ENCODE data around the gene IRAK2. TPM values are rescaled to one million over a fixed set of nuclear protein-coding genes. Genes with fewer than 3 reads are reported as not detected.

Gene IRAK2
- polyA plus RNA-seq, 2 of the 4 experiments (the other 2 are of a cell fraction) = 7.9 to 12.5 TPM

DNA sequence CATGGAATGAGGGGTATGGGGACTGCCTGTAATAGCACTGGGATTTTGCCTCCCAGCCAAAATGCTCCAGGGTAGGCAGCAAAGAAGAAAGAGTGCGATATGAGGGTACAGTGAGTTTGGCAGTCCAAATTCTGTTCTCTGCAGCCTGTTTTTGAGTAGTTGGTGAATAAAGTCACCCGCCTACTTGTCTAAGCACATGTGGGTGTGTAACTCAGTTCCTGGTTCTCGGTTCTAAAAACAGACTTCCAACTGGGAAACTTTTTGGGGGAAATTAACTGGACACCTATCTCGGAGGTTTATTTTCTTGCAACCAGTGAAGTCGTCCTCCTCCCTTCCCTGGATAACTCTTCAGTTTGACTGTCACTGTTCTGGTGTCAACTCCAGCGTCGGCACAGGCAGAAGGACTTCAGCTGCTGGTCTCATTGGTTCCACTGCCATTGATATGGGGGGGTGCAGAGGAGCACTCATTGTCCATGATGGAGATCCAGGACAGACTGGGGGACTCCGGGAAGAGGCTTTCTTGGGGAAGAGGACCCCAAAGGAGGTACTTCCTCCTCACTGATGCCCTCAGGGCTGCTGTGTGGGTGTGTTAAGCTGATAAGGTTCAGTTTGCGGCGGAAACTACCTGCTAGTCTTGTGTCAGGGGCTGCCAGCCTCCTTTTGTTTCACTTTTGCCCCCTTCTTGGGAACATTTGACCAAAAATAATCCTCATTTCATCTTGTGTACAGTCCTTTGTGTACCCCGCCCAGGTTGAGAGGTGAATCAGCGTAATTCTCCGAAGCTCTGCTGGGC lies 114.9 kb downstream of the IRAK2 start:
- 91% methylated on average over 13 of the region's 13 CpGs for WGBS (ENCODE audit: missing lambda C conversion rate)
- DNase-seq (ENCODE audit: low read depth in 1 of 2, low spot score in 1 of 2) = no peak
- ChIA-PET POLR2A (no interaction called here), CTCF (interaction anchor here (1.2 to 2.6 kb wide), 4 partner anchors 10 to 26 kb away, joined by 3 to 16 read pairs (median 7); partner anchors contain the start of gene GHRL)
- Histone ChIP-seq H3K4me2 (no peak overlapping the region), H3K9me3 (no peaks in the 10 kb centered on the region), H3K4me1 (no peaks in the 10 kb centered on the region), H3K4me3 (no peak overlapping the region), H3K27ac (no peak overlapping the region)
- no peak for FAIRE-seq
- no peak for TF ChIP-seq HEYL (CRISPR knock-in tag; IDR thresholded peaks at IDR 0.05)
- TF ChIP-seq NPAS2 (CRISPR knock-in tag; IDR thresholded peaks at IDR 0.05; ENCODE audit: borderline replicate concordance) = no peak
- TF ChIP-seq TFCP2L1 (CRISPR knock-in tag; IDR thresholded peaks at IDR 0.05) = no peak
- TF ChIP-seq BHLHE40 (IDR thresholded peaks at IDR 0.05; ENCODE audit: low read depth, low read length) = no peak
- TF ChIP-seq ESRRA (IDR thresholded peaks at IDR 0.05; ENCODE audit: borderline replicate concordance, low read length) = no peak
- no peak for TF ChIP-seq PHF8 (IDR thresholded peaks at IDR 0.05; ENCODE audit: borderline replicate concordance, low read depth)
- no peak for TF ChIP-seq ZSCAN20 (CRISPR knock-in tag; IDR thresholded peaks at IDR 0.05)
- no peak for TF ChIP-seq ZC3H11A (IDR thresholded peaks at IDR 0.05)
- TF ChIP-seq, protein P1, sequence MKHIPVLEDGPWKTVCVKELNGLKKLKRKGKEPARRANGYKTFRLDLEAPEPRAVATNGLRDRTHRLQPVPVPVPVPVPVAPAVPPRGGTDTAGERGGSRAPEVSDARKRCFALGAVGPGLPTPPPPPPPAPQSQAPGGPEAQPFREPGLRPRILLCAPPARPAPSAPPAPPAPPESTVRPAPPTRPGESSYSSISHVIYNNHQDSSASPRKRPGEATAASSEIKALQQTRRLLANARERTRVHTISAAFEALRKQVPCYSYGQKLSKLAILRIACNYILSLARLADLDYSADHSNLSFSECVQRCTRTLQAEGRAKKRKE (CRISPR knock-in tag; IDR thresholded peaks at IDR 0.05; ENCODE audit: low read depth) = no peak
- no peak for TF ChIP-seq RAD21 (conservative IDR thresholded peaks at IDR 0.05 in 1 of 2, IDR thresholded peaks at IDR 0.05 in 1 of 2)
- TF ChIP-seq HDAC2 (IDR thresholded peaks at IDR 0.05) = no peak
- TF ChIP-seq, protein P2, sequence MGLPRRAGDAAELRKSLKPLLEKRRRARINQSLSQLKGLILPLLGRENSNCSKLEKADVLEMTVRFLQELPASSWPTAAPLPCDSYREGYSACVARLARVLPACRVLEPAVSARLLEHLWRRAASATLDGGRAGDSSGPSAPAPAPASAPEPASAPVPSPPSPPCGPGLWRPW (IDR thresholded peaks at IDR 0.05) = no peak
- no peak for TF ChIP-seq POLR2AphosphoS2 (conservative IDR thresholded peaks at IDR 0.05; ENCODE audit: low read length)
- no peak for TF ChIP-seq CBX8 (IDR thresholded peaks at IDR 0.05)
- no peak for TF ChIP-seq HOXB5 (CRISPR knock-in tag; IDR thresholded peaks at IDR 0.05)
- TF ChIP-seq, protein P3, sequence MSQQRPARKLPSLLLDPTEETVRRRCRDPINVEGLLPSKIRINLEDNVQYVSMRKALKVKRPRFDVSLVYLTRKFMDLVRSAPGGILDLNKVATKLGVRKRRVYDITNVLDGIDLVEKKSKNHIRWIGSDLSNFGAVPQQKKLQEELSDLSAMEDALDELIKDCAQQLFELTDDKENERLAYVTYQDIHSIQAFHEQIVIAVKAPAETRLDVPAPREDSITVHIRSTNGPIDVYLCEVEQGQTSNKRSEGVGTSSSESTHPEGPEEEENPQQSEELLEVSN (IDR thresholded peaks at IDR 0.05; ENCODE audit: borderline replicate concordance, low read depth) = no peak
- ATAC-seq = no peak

DNA sequence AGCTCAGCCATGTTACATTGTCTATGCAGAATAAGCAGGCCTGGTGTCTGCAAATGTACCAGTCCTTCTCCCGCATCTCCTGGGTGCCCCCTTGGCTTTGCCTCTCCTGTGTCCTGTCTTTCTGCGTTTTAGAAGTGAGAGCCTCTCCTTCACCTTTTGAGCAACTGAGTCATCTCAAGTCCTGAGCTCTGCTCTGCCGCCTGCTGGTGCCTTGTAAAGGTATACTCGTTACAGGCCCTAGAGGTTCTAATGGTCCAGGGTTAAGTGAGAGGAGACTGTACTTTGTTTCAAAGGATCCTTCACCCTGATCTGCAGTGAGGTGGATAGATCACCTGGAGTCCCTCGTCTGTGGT lies 115.4 kb downstream of the IRAK2 start:
- ATAC-seq (peak in 1 of 2 experiments; percentile 65; a peak in 3 of 6 replicates), FAIRE-seq (no peak), DNase-seq (ENCODE audit: low read depth in 1 of 2, low spot score in 1 of 2) (peak in 1 of 2 experiments; percentile 23)
- no peaks in the 10 kb centered on the region for H3K9me3 ChIP-seq
- H3K27ac ChIP-seq = no peak overlapping the region
- H3K4me1 ChIP-seq = no peaks in the 10 kb centered on the region
- POLR2A ChIA-PET = no interaction called here
- peak in 1 of 2 experiments; percentile 22; a peak in 1 of 5 replicates for TF ChIP-seq RAD21 (conservative IDR thresholded peaks at IDR 0.05 in 1 of 2, IDR thresholded peaks at IDR 0.05 in 1 of 2)
- no peak for TF ChIP-seq POLR2A (IDR thresholded peaks at IDR 0.05; ENCODE audit: low read length)
- H3K4me2 ChIP-seq = no peak overlapping the region
- H3K4me3 ChIP-seq = no peak overlapping the region
- WGBS (ENCODE audit: missing lambda C conversion rate) = 70% methylated on average over 5 of the region's 5 CpGs
- CTCF ChIA-PET = interaction anchor here (1.2 to 2.6 kb wide), 4 partner anchors 10 to 27 kb away, joined by 3 to 16 read pairs (median 7); partner anchors contain the start of gene GHRL

DNA sequence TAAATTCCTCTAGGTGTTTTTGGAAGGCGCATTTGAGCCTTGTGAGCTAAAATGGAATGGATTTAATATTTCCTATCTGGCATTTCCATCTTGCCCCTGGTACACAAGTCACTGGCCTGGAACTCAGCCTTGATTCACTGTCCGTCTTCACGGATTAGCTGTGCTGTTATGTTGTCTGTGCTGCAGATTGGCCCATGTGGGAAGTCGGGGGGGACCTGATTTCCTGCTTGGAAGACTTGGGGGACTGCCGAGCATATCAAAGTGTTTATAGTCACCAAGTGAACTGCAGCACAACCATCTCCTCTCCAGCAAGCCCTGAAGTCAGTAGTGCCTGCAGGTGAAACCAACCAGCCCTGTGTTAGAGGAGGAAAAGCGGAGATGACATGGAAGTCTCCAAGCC lies 115.9 kb downstream of the IRAK2 start:
- Histone ChIP-seq H3K4me2 (no peak overlapping the region), H3K27ac (no peak overlapping the region), H3K9me3 (no peaks in the 10 kb centered on the region), H3K4me1 (no peaks in the 10 kb centered on the region), H3K4me3 (no peak overlapping the region)
- POLR2A ChIA-PET = no interaction called here
- FAIRE-seq (no peak), DNase-seq (ENCODE audit: low read depth in 1 of 2, low spot score in 1 of 2) (no peak), ATAC-seq (no peak)
- CTCF ChIA-PET = interaction anchor here (0.6 to 2.6 kb wide), 5 partner anchors 11 to 107 kb away, joined by 3 to 16 read pairs (median 5); partner anchors contain the start of gene GHRL
- 91% methylated on average over 5 of the region's 6 CpGs for WGBS (ENCODE audit: missing lambda C conversion rate)
- TF ChIP-seq CHD4 (IDR thresholded peaks at IDR 0.05; ENCODE audit: borderline replicate concordance) (no peak), SREBF2 (IDR thresholded peaks at IDR 0.05) (no peak), RARB (CRISPR knock-in tag; IDR thresholded peaks at IDR 0.05) (no peak), ZNF302 (CRISPR knock-in tag; IDR thresholded peaks at IDR 0.05) (no peak), RNF2 (IDR thresholded peaks at IDR 0.05; ENCODE audit: borderline replicate concordance, low read depth) (no peak), FOSL2 (IDR thresholded peaks at IDR 0.05) (no peak), FOSL2 (CRISPR knock-in tag; IDR thresholded peaks at IDR 0.05) (no peak), RFX5 (IDR thresholded peaks at IDR 0.05) (no peak)
- TF ChIP-seq, protein P3 (IDR thresholded peaks at IDR 0.05; ENCODE audit: borderline replicate concordance, low read depth) = no peak
- TF ChIP-seq, protein P4, sequence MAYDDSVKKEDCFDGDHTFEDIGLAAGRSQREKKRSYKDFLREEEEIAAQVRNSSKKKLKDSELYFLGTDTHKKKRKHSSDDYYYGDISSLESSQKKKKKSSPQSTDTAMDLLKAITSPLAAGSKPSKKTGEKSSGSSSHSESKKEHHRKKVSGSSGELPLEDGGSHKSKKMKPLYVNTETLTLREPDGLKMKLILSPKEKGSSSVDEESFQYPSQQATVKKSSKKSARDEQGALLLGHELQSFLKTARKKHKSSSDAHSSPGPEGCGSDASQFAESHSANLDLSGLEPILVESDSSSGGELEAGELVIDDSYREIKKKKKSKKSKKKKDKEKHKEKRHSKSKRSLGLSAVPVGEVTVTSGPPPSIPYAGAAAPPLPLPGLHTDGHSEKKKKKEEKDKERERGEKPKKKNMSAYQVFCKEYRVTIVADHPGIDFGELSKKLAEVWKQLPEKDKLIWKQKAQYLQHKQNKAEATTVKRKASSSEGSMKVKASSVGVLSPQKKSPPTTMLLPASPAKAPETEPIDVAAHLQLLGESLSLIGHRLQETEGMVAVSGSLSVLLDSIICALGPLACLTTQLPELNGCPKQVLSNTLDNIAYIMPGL (CRISPR knock-in tag; IDR thresholded peaks at IDR 0.05; ENCODE audit: borderline replicate concordance) = no peak
- TF ChIP-seq, protein P5, sequence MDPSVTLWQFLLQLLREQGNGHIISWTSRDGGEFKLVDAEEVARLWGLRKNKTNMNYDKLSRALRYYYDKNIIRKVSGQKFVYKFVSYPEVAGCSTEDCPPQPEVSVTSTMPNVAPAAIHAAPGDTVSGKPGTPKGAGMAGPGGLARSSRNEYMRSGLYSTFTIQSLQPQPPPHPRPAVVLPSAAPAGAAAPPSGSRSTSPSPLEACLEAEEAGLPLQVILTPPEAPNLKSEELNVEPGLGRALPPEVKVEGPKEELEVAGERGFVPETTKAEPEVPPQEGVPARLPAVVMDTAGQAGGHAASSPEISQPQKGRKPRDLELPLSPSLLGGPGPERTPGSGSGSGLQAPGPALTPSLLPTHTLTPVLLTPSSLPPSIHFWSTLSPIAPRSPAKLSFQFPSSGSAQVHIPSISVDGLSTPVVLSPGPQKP (IDR thresholded peaks at IDR 0.05; ENCODE audit: low read depth, low read length) = no peak
- TF ChIP-seq, protein P1 (CRISPR knock-in tag; IDR thresholded peaks at IDR 0.05; ENCODE audit: low read depth) = no peak

All from A549 (cell line).